GM12878 (cell line): ENCODE measurements around the gene RABEP2. TPM values are rescaled to one million over a fixed set of nuclear protein-coding genes. Genes with fewer than 3 reads are reported as not detected.

Experiments
- ATAC-seq: fragments of 200-7000 bp; cut with Tn5 transposase; 3 replicates; pipeline ENCODE4 v1.9.1; 2020; ENCODE audit warnings: mild to moderate bottlenecking, moderate library complexity
- Bru-seq: library from RNA; stranded (reverse); fragments of 400-500 nt; gene quantifications from one replicate; lab custom pipeline; 2021; lab: Mats Ljungman, UMichigan
- BruChase-seq, 2 experiments: library from RNA; stranded (reverse); fragments of 400-500 nt; gene quantifications; one replicate each; lab custom pipeline; 2021; lab: Mats Ljungman, UMichigan
- BruUV-seq: library from RNA; stranded (reverse); fragments of 400-500 nt; replicated peaks from 2 replicates; lab custom pipeline; 2021; lab: Mats Ljungman, UMichigan
- CTCF ChIA-PET: fragments of 300-600 bp; sonication (Branson Sonifier 250); formaldehyde crosslinking; extraction: SDS; loops from one replicate; lab custom pipeline; 2021; ENCODE audit warnings: inconsistent platforms; lab: Yijun Ruan, JAX
- POLR2A ChIA-PET: fragments of 350-600 bp; formaldehyde crosslinking; extraction: SDS; loops from one replicate; lab custom pipeline; 2021; ENCODE audit warnings: inconsistent platforms; lab: Charles Lee
- RAD21 ChIA-PET: fragments of 300-600 bp; sonication (Branson Sonifier 250); formaldehyde crosslinking; loops from one replicate; lab custom pipeline; 2023; ENCODE audit warnings: antibody characterized with exemption; ENCODE audit not compliant: unreplicated experiment; lab: Charles Lee
- SMC1A ChIA-PET: fragments of 300-600 bp; sonication (Branson Sonifier 250); formaldehyde crosslinking; loops from one replicate; lab custom pipeline; 2023; ENCODE audit not compliant: unreplicated experiment, uncharacterized antibody; lab: Charles Lee
- DNase-seq: peaks from one replicate; pipeline ENCODE4 v3.0.0-alpha.2; 2011; ENCODE audit warnings: low read depth, low spot score
- FAIRE-seq: peaks from 3 replicates; lab custom pipeline; 2011; peaks lifted over from hg19 to GRCh38; lab: Jason Lieb, UNC
- H2AFZ ChIP-seq: 2 replicates; pipeline ENCODE4 v1.6.0; 2011; ENCODE audit warnings: low read depth, low read length, control low read depth; ENCODE audit not compliant: control insufficient read depth
- H3K27ac ChIP-seq: 2 replicates; pipeline ENCODE4 v1.5.1; 2011; ENCODE audit warnings: control low read depth; ENCODE audit not compliant: control insufficient read depth, insufficient read depth
- H3K27me3 ChIP-seq, 2 experiments: replicated peaks in 1 of 2; 2 replicates each; pipeline versions ENCODE4 v1.6.0 to v1.6.1; 2011; ENCODE audit warnings: low read length in 1 of 2; ENCODE audit not compliant: control insufficient read depth in 2 of 2, insufficient read depth in 2 of 2
- H3K36me3 ChIP-seq, 2 experiments: 2 replicates each; pipeline ENCODE4 v1.5.1; 2011; ENCODE audit warnings: low read length in 1 of 2; ENCODE audit not compliant: control insufficient read depth in 2 of 2, insufficient read depth in 2 of 2
- H3K4me1 ChIP-seq: 2 replicates; pipeline ENCODE4 v1.6.1; 2011; ENCODE audit warnings: mild to moderate bottlenecking, low read length, moderate library complexity, mixed read lengths; ENCODE audit not compliant: control insufficient read depth, insufficient read depth
- H3K4me2 ChIP-seq: 2 replicates; pipeline ENCODE4 v1.6.0; 2011; ENCODE audit warnings: control low read depth; ENCODE audit not compliant: control insufficient read depth, insufficient read depth
- H3K4me3 ChIP-seq: fragments of 200-600 bp; sonication (generic); 2 replicates; pipeline ENCODE4 v1.5.1; 2016
- H3K79me2 ChIP-seq: 2 replicates; pipeline ENCODE4 v1.6.0; 2011; ENCODE audit warnings: low read length; ENCODE audit not compliant: control insufficient read depth, insufficient read depth
- H3K9ac ChIP-seq: 2 replicates; pipeline ENCODE4 v1.8.0; 2011; ENCODE audit warnings: low read length, control low read depth, mixed read lengths; ENCODE audit not compliant: control insufficient read depth, insufficient read depth
- H3K9me3 ChIP-seq: replicated peaks from 3 replicates; pipeline ENCODE4 v1.5.1; 2011; ENCODE audit warnings: mild to moderate bottlenecking, low read length; ENCODE audit not compliant: control insufficient read depth, insufficient read depth
- H4K20me1 ChIP-seq: 2 replicates; pipeline ENCODE4 v1.6.0; 2011; ENCODE audit not compliant: control insufficient read depth, insufficient read depth
- BCL3 ChIP-seq: IDR thresholded peaks from 2 replicates; pipeline ENCODE4 v1.6.1; 2011; ENCODE audit warnings: borderline replicate concordance, low read depth, mild to moderate bottlenecking, moderate library complexity, low read length; ENCODE audit not compliant: insufficient read depth, poor library complexity, severe bottlenecking
- CEBPZ ChIP-seq: fragments of 150-350 bp; IDR thresholded peaks from 2 replicates; pipeline ENCODE4 v1.6.1; 2016; ENCODE audit warnings: low read depth, low read length
- E2F4 ChIP-seq: IDR thresholded peaks from 2 replicates; pipeline ENCODE4 v1.6.1; 2012; ENCODE audit warnings: low read depth, low read length, improper control_type of control experiment
- KDM1A ChIP-seq: fragments of 200-600 bp; sonication (generic); IDR thresholded peaks from 2 replicates; pipeline ENCODE4 v1.6.1; 2016; ENCODE audit warnings: borderline replicate concordance
- MEF2A ChIP-seq: IDR thresholded peaks from 2 replicates; pipeline ENCODE4 v1.6.1; 2011; ENCODE audit warnings: low read depth, mild to moderate bottlenecking, low read length, moderate library complexity; ENCODE audit not compliant: insufficient read depth
- MLLT1 ChIP-seq: fragments of 450-650 bp; IDR thresholded peaks from 2 replicates; pipeline ENCODE4 v1.6.1; 2016; ENCODE audit warnings: mild to moderate bottlenecking
- MTA2 ChIP-seq: fragments of 450-650 bp; IDR thresholded peaks from 2 replicates; pipeline ENCODE4 v1.6.1; 2016; ENCODE audit warnings: low read depth, mild to moderate bottlenecking, moderate library complexity
- SIX5 ChIP-seq: IDR thresholded peaks from 2 replicates; pipeline ENCODE4 v1.6.1; 2011; ENCODE audit warnings: mild to moderate bottlenecking, low read depth, low read length, moderate library complexity; ENCODE audit not compliant: severe bottlenecking
- TARDBP ChIP-seq: IDR thresholded peaks from 2 replicates; pipeline ENCODE4 v1.6.1; 2016; ENCODE audit warnings: borderline replicate concordance
- ZNF274 ChIP-seq: IDR thresholded peaks from one replicate; pipeline ENCODE4 v1.8.0; 2011; ENCODE audit not compliant: insufficient read length, insufficient read depth
- WGBS: methylation state at CpG from one replicate; pipeline ENCODE4 v1.1.6; 2016; ENCODE audit warnings: low lambda C conversion rate; ENCODE audit not compliant: insufficient replicate concordance, insufficient coverage; ENCODE audit errors: missing lambda C conversion rate; 5-methylcytosine and 5-hydroxymethylcytosine counted together
- in situ Hi-C: fragments of 300-500 bp; cut with MboI; formaldehyde crosslinking; loops from 9 replicates; pipeline ENCODE4 v1.14.3; 2018; ENCODE audit warnings: mixed read lengths
- intact Hi-C: fragments of 100-400 bp; cut with micrococcal nuclease; formaldehyde crosslinking; loops from one replicate; pipeline ENCODE4 v1.14.2; 2022; ENCODE audit not compliant: unreplicated experiment
- long read RNA-seq, 2 experiments: library from polyadenylated mRNA; unstranded; transcript quantifications; one replicate each; pipeline ENCODE4 v2.0.0, GENCODE V29; 2019 to 2020
- polyA minus RNA-seq, 3 experiments: library from RNA; depleted of rRNA, polyadenylated mRNA; stranded (reverse); fragments of >200 nt; gene quantifications; 2 replicates each; pipeline ENCODE4 v1.2.3, GENCODE V29; 2011
- polyA plus RNA-seq, 11 experiments: library from polyadenylated mRNA; depleted of rRNA in 4 of 11; unstranded in 6 of 11; stranded (reverse) in 5 of 11; fragments of >200 nt; fragmentation: Nextera tagmentation in 4 of 11; fragmentation: Illumina TruSeq in 1 of 11; extraction: Ambion mirVana in 4 of 11; extraction: Trizol in 1 of 11; gene quantifications; 1 replicate in 1 of 11; 2 replicates in 10 of 11; pipeline versions ENCODE4 v1.2.1 to v1.2.3, GENCODE V29; 2011 to 2016; ENCODE audit warnings: inconsistent platforms in 2 of 11, missing spikeins in 2 of 11, low read depth in 1 of 11
- total RNA-seq, 4 experiments: library from RNA; depleted of rRNA in 3 of 4; stranded (reverse); fragments of >200 nt in 3 of 4; fragmentation: Illumina TruSeq in 1 of 4; extraction: Trizol in 1 of 4; gene quantifications; 2 replicates each; pipeline versions ENCODE4 v1.2.1 to v1.2.3, GENCODE V29; 2013 to 2021

The RABEP2 gene
- total RNA-seq (2013; cell fraction: nucleolus; rRNA removed): 57.4 and 73.1 TPM in 2 replicates
- total RNA-seq (2014; rRNA removed) (31.1 and 32.8 TPM in 2 replicates), total RNA-seq (2014; rRNA removed; fragmentation: Illumina TruSeq; extraction: Trizol) (8.6 and 9.4 TPM in 2 replicates), total RNA-seq (2021) (25.1 and 29.3 TPM in 2 replicates), polyA plus RNA-seq (2011; rRNA removed) (5.0 and 10.5 TPM in 2 replicates), polyA plus RNA-seq (2014; fragmentation: Illumina TruSeq; extraction: Trizol) (0.22 and 3.1 TPM in 2 replicates), polyA plus RNA-seq (2014; fragmentation: Nextera tagmentation; extraction: Ambion mirVana) (under 1 TPM; 0.47 to 0.69 TPM), polyA plus RNA-seq (2014; rRNA removed) (32.0 and 32.1 TPM in 2 replicates), polyA plus RNA-seq (2016; fragmentation: Nextera tagmentation; extraction: Ambion mirVana) (10 to 100 TPM; 26.8 to 33.2 TPM), polyA minus RNA-seq (2011; rRNA and poly(A)+ RNA removed) (5.3 and 12.3 TPM in 2 replicates), Bru-seq, nascent RNA (percentile 66 among the genes with signal in this experiment), BruChase-seq, experiment 1, labeled RNA remaining after a 6-hour chase (percentile 72 among the genes with signal in this experiment), BruChase-seq, experiment 2, labeled RNA remaining after a 2-hour chase (percentile 69 among the genes with signal in this experiment)
- polyA plus RNA-seq (2011; ENCODE audit: low read depth): 5.5 TPM
- polyA plus RNA-seq (2011; cell fraction: cytosol; rRNA removed): 13.6 and 23.3 TPM in 2 replicates
- 30.9 and 53.5 TPM in 2 replicates for polyA plus RNA-seq (2011; cell fraction: nucleus; rRNA removed)
- polyA plus RNA-seq (2012): 24.6 and 33.2 TPM in 2 replicates
- polyA minus RNA-seq (2011; cell fraction: cytosol; rRNA and poly(A)+ RNA removed): 4.8 and 6.7 TPM in 2 replicates
- polyA minus RNA-seq (2011; cell fraction: nucleus; rRNA and poly(A)+ RNA removed): 5.8 and 19.0 TPM in 2 replicates
- long read RNA-seq, experiment 1, partial matches to known transcripts: 0 of 3 reads
- long read RNA-seq, experiment 1, other reads (novel, unspliced or antisense): 3 of 3 reads
- long read RNA-seq, experiment 2, partial matches to known transcripts: 0 of 1 reads
- long read RNA-seq, experiment 2, other reads (novel, unspliced or antisense): 1 of 1 reads

GRCh38 chr16:28924762-28925385 lies at the start of gene RABEP2:
RABEP2 (minus strand) TSS chr16:28925238; CDS start chr16:28925163, 75 bp downstream.
- Histone ChIP-seq H3K27me3 (no peaks in the 10 kb centered on the region), H3K9ac (peak within 1 kb of the TSS; percentile 98), H4K20me1 (no peaks in the 10 kb centered on the region), H3K9me3 (no peaks in the 10 kb centered on the region), H3K4me3 (peak within 1 kb of the TSS; percentile 92), H3K36me3 (peaks cover 0 to 2% of the 10 kb centered on the region in 2 experiments; a peak in 3 of 4 replicates), H3K4me2 (peak within 1 kb of the TSS; percentile 96), H3K27ac (peak within 1 kb of the TSS; percentile 99), H3K4me1 (peaks cover 14% of the 10 kb centered on the region), H3K79me2 (no peaks in the 10 kb centered on the region), H2AFZ (peak within 1 kb of the TSS; percentile 80)
- no peak for FAIRE-seq
- RAD21 ChIA-PET: interaction anchor here (0.9 to 2.3 kb wide), 6 partner anchors 12 to 28 kb away, joined by 3 to 32 read pairs (median 5); partner anchors contain the start of gene NFATC2IP
- in situ Hi-C loops: no loop called here
- DNase-seq: no peak
- SMC1A ChIA-PET: interaction anchor here (2.3 to 5.8 kb wide), 4 partner anchors 8 to 79 kb away, joined by 10 to 58 read pairs (median 29); partner anchors contain the start of genes CD19 and TUFM
- CTCF ChIA-PET: interaction anchor here (0.8 to 6.4 kb wide), 4 partner anchors 11 to 62 kb away, joined by 3 to 76 read pairs (median 6); partner anchors contain the start of gene SH2B1
- intact Hi-C loops: loop anchor here (2.0 to 10.0 kb wide), 4 partner anchors 20 to 430 kb away; partner anchors contain the start of genes APOBR, CLN3 and TUFM
- BruUV-seq: no TSS peak
- ATAC-seq: peak; percentile 83
- 2% methylated on average over 44 of the region's 66 CpGs for WGBS
- POLR2A ChIA-PET: interaction anchor here (1.0 to 5.1 kb wide), 9 partner anchors 8 to 103 kb away, joined by 3 to 39 read pairs (median 13); partner anchors contain the start of genes ATXN2L, CD19, NFATC2IP and SH2B1
- TF ChIP-seq TARDBP: no peak
- no peak for TF ChIP-seq MEF2A
- TF ChIP-seq CEBPZ: no peak
- no peak for TF ChIP-seq E2F4
- TF ChIP-seq ZNF274: no peak
- no peak for TF ChIP-seq BCL3
- no peak for TF ChIP-seq MTA2
- TF ChIP-seq KDM1A: no peak
- TF ChIP-seq MLLT1: no peak
- no peak for TF ChIP-seq SIX5
